GM10847 (cell line): ENCODE measurements around the gene MED12L.

Experiments
- POLR2A ChIP-seq: IDR thresholded peaks from 2 replicates; pipeline ENCODE4 v1.6.1; 2011; ENCODE audit not compliant: insufficient read length; ENCODE audit errors: extremely low read depth

MED12L gene, protein sequence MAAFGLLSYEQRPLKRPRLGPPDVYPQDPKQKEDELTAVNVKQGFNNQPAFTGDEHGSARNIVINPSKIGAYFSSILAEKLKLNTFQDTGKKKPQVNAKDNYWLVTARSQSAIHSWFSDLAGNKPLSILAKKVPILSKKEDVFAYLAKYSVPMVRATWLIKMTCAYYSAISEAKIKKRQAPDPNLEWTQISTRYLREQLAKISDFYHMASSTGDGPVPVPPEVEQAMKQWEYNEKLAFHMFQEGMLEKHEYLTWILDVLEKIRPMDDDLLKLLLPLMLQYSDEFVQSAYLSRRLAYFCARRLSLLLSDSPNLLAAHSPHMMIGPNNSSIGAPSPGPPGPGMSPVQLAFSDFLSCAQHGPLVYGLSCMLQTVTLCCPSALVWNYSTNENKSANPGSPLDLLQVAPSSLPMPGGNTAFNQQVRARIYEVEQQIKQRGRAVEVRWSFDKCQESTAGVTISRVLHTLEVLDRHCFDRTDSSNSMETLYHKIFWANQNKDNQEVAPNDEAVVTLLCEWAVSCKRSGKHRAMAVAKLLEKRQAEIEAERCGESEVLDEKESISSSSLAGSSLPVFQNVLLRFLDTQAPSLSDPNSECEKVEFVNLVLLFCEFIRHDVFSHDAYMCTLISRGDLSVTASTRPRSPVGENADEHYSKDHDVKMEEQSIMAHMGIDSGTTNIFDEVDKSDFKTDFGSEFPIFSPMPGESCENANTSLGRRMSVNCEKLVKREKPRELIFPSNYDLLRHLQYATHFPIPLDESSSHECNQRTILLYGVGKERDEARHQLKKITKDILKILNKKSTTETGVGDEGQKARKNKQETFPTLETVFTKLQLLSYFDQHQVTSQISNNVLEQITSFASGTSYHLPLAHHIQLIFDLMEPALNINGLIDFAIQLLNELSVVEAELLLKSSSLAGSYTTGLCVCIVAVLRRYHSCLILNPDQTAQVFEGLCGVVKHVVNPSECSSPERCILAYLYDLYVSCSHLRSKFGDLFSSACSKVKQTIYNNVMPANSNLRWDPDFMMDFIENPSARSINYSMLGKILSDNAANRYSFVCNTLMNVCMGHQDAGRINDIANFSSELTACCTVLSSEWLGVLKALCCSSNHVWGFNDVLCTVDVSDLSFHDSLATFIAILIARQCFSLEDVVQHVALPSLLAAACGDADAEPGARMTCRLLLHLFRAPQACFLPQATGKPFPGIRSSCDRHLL (N-terminal part only)

DNA sequence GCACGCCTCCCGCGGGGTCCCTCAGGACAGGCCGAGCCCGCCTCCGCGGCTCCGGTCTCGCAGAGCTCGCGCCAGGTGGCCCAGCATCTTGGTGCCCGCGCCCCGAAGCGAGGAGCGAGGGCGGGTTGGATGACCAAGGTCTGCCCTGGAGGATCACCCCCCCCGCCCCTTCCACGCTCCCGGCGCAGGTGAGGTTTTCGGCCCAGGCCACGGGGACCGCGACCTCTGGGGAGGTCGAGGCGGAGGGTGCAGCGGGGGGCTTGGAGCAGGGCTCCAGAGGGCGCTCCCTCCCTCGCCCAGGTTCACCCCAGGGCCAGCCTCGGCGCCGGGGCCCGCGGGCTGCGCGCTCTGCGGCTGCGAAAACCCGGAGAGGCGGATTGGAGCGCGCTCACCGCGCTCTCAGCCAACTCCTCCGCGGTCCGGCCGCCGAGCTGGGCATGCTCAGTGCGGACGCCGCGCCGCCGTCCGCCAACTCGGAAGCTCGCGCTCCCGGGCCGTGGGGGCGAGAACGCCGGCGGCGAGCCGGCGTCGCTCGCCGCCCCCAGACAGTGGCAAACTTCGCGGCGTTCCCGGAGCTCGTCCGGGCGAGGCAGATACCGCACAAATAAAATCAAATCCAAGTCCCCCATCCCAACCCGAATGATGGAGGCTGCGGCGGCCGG is at the start of gene MED12L:
TSS of gene MED12L (plus strand) at position 438 of the 662 bp plus-strand sequence. CDS start 1,263 bp downstream, outside the sequence.
- no peak for TF ChIP-seq POLR2A

- no peak for TF ChIP-seq POLR2A
Observed at GRCh38 chr3:151037746-151038477, 47.6 kb upstream of the MED12L start.

DNA sequence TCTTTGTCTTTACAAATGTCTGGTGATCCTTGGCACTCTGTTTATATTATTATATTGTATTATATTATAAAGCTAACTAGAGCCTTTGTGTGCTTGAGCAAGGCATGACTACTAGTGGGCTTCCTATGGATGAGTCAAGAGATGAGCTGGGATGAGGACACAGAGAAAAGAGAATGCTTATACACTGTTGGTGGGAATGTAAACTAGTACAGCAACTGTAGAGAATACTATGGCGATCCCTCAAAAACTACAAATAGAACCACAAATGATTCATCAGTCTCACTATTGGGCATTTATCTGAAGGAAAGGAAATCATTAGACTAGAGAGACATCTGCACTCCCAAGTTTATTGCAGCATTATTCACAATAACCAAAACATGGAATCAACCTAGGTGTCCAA is 40.8 kb upstream of the MED12L start:
- TF ChIP-seq POLR2A: no peak

DNA sequence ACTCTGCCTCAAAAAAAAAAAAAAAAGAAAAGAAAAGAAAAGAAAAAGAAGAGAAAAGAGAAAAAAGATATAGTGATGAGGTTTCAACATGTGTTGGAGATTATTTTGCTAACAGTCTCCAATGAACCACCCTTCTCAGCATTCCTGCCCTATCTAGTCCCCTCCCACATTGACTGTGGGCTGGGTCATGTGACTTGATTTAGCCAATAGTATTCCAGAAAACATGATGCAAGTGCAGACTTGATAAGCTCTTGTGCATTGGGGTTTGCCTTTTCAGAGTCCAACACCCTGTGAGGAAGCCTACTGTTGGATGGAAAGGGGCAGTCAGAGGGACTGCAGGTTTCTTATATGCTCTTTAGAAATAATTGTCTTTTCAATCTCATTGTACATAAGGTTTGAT is 37.8 kb upstream of the MED12L start:
- no peak for TF ChIP-seq POLR2A

DNA sequence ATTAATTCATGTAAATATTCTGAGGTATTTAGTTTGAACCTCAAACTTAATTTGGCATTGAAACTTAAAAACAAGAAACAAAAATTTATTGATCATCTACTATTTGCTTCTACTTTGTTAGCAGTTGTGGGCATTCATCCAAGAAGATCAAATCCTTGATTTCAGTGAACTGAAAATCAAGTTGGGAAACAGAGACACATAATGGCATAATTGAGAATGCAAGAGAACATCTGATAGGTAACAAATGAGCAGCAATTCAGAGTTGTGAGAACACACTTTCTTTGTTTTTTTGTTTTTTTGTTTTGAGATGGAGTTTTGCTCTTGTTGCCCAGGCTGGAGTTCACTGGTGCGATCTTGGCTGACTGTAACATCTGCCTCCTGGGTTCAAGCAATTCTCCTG is 33.9 kb upstream of the MED12L start:
- no peak for TF ChIP-seq POLR2A

GRCh38 chr3:151052346-151052745 is 33.1 kb upstream of the MED12L start:
- TF ChIP-seq POLR2A: no peak

- no peak for TF ChIP-seq POLR2A
Observed at GRCh38 chr3:151052756-151053155, 32.7 kb upstream of the MED12L start.

- TF ChIP-seq POLR2A: no peak
Observed at GRCh38 chr3:151058740-151059139, 26.7 kb upstream of the MED12L start.

GRCh38 chr3:151062611-151063010 is 22.9 kb upstream of the MED12L start:
- TF ChIP-seq POLR2A: no peak

DNA sequence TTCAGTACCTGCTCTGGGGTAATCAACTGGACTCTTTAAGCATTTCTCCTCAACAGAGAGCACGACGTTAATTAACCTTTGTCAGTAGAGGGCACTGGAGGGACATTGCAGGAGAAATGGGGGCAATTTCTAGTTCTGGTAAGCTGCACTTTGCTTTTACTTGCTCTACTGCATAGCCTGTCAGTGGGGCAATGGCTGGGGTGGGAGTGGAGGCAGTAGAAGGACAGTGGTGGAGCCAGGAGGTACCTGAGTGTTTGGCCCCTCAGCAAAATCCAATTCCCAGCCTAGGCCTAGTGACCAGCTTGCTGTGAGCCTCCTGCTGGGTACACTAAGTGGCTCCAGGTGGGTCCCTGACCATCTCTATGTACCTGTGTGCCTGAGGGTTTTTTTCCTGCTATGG is 18.3 kb upstream of the MED12L start:
- no peak for TF ChIP-seq POLR2A

- TF ChIP-seq POLR2A: no peak
Observed at GRCh38 chr3:151074256-151074655, 11.2 kb upstream of the MED12L start.

DNA sequence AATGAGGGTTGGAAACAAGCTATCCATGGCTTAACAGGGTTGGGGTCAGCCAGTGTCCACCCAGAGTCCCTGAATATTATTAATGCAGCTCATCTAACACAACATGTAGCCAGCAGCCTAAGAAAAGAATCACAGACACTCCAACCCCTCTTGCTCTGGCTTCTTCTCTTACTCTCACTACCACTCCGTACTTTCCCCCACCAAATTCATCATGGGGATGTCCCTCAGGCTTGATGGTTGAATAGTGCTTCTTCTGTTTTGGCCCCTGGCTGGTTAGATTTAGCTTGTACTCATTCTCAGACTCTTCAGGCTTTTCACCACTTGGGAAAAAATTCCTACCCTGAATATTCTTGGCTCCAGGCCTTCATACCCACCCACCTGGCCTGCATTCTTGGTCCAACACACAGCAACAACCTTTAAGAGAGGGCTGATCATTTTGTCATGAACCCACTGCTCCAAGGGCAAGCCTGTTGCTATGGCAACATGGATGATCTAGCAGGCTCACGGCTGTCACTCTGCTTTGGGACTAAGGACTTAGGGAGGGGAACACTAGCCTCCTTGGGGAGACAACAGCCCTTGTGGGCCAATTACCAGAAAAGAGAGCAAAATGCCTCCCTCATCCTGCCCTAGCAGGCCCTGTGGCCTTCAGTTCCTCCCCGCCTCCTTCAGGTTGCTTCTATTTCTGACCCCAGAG is 9.4 kb upstream of the MED12L start:
- no peak for TF ChIP-seq POLR2A

DNA sequence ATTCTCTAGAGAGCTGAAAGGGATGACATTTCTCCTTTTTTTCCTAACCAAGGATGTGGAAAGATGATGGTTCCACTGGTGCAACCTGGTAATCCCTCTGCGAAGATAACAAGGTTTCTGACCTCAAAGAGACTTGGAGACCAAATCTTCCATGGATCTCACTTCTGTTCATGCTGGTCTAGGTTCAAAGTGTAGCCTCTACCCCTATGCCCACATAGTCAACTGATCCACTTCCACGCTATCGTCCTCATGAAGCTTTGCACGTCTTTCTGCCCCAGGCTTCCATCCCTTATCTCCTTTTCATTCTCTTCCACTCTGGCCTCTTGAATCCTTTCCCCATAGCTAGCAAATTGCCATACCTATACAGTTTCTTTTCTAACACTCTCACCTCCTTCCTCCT is 8.8 kb upstream of the MED12L start:
- TF ChIP-seq POLR2A: no peak
